A673 (cell line): ENCODE results near the gene MVB12B. TPM values are rescaled to one million over a fixed set of nuclear protein-coding genes. Genes with fewer than 3 reads are reported as not detected.

Experiments
- BruUV-seq: library from RNA; stranded (reverse); fragments of 400-500 nt; replicated peaks from 2 replicates; lab custom pipeline; 2021; lab: Mats Ljungman, UMichigan
- CTCF ChIA-PET: fragments of 300-600 bp; sonication (Branson Sonifier 250); formaldehyde crosslinking; loops from one replicate; lab custom pipeline; 2022; ENCODE audit warnings: antibody characterized with exemption; lab: Charles Lee
- POLR2A ChIA-PET: fragments of 300-600 bp; sonication (Branson Sonifier 250); formaldehyde crosslinking; loops from one replicate; lab custom pipeline; 2022; ENCODE audit warnings: antibody characterized with exemption; ENCODE audit not compliant: low non-redundant PET; lab: Charles Lee
- DNase-seq: peaks from one replicate; pipeline ENCODE4 v3.0.0-alpha.2; 2015; ENCODE audit warnings: low spot score
- H3K27ac ChIP-seq: fragments of 200-600 bp; sonication (generic); 2 replicates; pipeline ENCODE4 v1.5.1; 2016; ENCODE audit warnings: mixed run types, low read depth, mild to moderate bottlenecking, mixed read lengths, antibody characterized with exemption, low read length; ENCODE audit not compliant: poor library complexity, severe bottlenecking
- H3K27me3 ChIP-seq: fragments of 200-600 bp; sonication (generic); replicated peaks from 2 replicates; pipeline ENCODE4 v1.6.1; 2017; ENCODE audit warnings: mixed run types, low read depth, mild to moderate bottlenecking, mixed read lengths, antibody characterized with exemption, low read length; ENCODE audit not compliant: insufficient read depth, poor library complexity
- H3K36me3 ChIP-seq: fragments of 200-600 bp; sonication (generic); 2 replicates; pipeline ENCODE4 v1.6.1; 2016; ENCODE audit warnings: mixed run types, mild to moderate bottlenecking, mixed read lengths, antibody characterized with exemption, low read length; ENCODE audit not compliant: insufficient read depth, poor library complexity, severe bottlenecking
- H3K4me1 ChIP-seq: fragments of 200-600 bp; sonication (generic); 2 replicates; pipeline ENCODE4 v1.6.1; 2017; ENCODE audit warnings: mixed run types, mild to moderate bottlenecking, mixed read lengths, antibody characterized with exemption, low read length; ENCODE audit not compliant: insufficient read depth, poor library complexity, severe bottlenecking
- H3K4me3 ChIP-seq: fragments of 200-600 bp; sonication (generic); 2 replicates; pipeline ENCODE4 v1.5.1; 2016; ENCODE audit warnings: low read depth, mixed run types, mild to moderate bottlenecking, mixed read lengths, low read length; ENCODE audit not compliant: poor library complexity, severe bottlenecking
- H3K9me3 ChIP-seq: fragments of 200-600 bp; sonication (generic); 2 replicates; pipeline ENCODE4 v1.6.1; 2016; ENCODE audit warnings: mixed run types, low read depth, mild to moderate bottlenecking, mixed read lengths, antibody characterized with exemption, low read length; ENCODE audit not compliant: poor library complexity, severe bottlenecking
- EZH2 ChIP-seq: fragments of 200-600 bp; sonication (generic); IDR thresholded peaks from 2 replicates; pipeline ENCODE4 v1.6.1; 2017; ENCODE audit warnings: borderline replicate concordance, low read depth, mild to moderate bottlenecking, mixed read lengths, antibody characterized with exemption, low read length; ENCODE audit not compliant: poor library complexity, severe bottlenecking
- intact Hi-C: fragments of 100-400 bp; cut with micrococcal nuclease; formaldehyde crosslinking; loops from one replicate; pipeline ENCODE4 v1.10.0; 2022; ENCODE audit not compliant: unreplicated experiment
- total RNA-seq: library from RNA; stranded (reverse); gene quantifications from 2 replicates; pipeline ENCODE4 v1.2.3, GENCODE V29; 2021
- TF ChIP-seq, protein P1 (sequence below): fragments of 300-800, 200-600 bp; sonication (generic); conservative IDR thresholded peaks from 2 replicates; pipeline ENCODE4 v1.5.1; 2017; ENCODE audit warnings: low read depth, mild to moderate bottlenecking, antibody characterized with exemption, low read length, moderate library complexity, mixed read lengths

MVB12B gene
- total RNA-seq, 1 experiment from 2014 or later = 12.3 TPM

DNA sequence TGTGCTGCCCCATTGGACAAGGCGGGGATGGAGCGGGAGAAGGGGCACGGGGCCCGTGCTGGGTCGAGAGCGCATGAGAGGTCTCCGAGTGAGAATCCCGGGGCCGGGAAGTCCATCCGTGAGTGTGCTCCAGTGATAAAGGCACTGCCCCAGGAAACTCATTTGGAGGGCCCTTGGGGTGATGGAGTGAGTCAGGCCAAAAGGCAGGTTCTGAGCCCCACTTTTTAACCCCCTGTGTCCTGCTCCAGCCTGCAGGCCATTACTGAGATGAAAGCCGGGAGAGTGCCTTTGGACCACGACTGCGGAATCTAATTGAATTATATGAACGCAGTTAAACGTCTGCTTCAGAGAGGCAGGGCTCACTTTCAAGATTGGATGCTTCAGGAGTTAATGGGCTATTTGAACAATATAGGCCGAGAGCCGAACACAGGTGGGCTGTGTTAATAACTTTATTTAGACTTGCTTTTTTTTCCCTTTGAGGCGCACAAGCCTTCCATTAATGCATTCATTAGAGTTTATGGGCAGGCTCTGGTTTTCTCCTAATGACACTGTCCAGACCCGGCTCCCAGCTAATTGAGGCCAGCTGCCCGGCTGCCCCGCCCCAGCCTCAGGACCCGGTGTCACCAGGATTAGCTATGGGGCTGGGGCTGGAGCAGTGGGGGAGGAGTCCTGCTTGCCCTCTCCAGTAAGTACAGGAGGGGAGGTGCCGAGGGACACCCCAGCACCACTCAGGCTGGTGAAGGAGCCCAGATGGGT, 208.0 kb downstream of the MVB12B start:
- BruUV-seq = no TSS peak
- no peaks in the 10 kb centered on the region for H3K27me3 ChIP-seq
- CTCF ChIA-PET = no interaction called here

DNA sequence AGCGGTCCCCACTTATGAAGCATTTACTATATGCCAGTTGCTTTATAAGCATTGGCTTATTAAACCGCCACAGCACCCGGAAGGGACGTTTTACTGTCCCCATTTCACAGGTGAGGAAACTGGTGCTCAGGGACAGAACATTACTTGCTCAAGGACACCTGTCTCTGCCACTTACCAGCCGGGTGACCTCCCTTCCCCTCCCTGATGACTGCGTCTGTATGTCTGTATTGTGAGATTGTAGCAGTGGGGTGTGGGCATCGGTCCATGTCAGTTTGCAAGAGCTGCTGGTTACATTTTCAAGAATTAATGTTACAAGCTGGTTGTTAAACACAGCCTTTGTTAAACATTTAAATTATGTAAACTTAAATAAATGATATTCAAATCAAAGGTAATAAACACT, 209.5 kb downstream of the MVB12B start:
- TF ChIP-seq, protein P1, sequence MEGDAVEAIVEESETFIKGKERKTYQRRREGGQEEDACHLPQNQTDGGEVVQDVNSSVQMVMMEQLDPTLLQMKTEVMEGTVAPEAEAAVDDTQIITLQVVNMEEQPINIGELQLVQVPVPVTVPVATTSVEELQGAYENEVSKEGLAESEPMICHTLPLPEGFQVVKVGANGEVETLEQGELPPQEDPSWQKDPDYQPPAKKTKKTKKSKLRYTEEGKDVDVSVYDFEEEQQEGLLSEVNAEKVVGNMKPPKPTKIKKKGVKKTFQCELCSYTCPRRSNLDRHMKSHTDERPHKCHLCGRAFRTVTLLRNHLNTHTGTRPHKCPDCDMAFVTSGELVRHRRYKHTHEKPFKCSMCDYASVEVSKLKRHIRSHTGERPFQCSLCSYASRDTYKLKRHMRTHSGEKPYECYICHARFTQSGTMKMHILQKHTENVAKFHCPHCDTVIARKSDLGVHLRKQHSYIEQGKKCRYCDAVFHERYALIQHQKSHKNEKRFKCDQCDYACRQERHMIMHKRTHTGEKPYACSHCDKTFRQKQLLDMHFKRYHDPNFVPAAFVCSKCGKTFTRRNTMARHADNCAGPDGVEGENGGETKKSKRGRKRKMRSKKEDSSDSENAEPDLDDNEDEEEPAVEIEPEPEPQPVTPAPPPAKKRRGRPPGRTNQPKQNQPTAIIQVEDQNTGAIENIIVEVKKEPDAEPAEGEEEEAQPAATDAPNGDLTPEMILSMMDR = no peak
- no peak for TF ChIP-seq EZH2
- intact Hi-C loops = no loop called here
- CTCF ChIA-PET = no interaction called here
- Histone ChIP-seq H3K36me3 (no peaks in the 10 kb centered on the region), H3K4me3 (no peak overlapping the region), H3K27ac (no peak overlapping the region), H3K9me3 (no peaks in the 10 kb centered on the region), H3K27me3 (no peaks in the 10 kb centered on the region), H3K4me1 (no peaks in the 10 kb centered on the region)
- no peak for DNase-seq
- POLR2A ChIA-PET = no interaction called here
- BruUV-seq = no TSS peak

More for the DNA sequence above, 208.0 kb downstream of the MVB12B start:
- DNase-seq = no peak
- intact Hi-C loops = no loop called here
- POLR2A ChIA-PET = no interaction called here
- no peak overlapping the region for H3K27ac ChIP-seq
- H3K9me3 ChIP-seq = no peaks in the 10 kb centered on the region
- H3K4me1 ChIP-seq = no peaks in the 10 kb centered on the region
- no peaks in the 10 kb centered on the region for H3K36me3 ChIP-seq
- H3K4me3 ChIP-seq = no peak overlapping the region
- TF ChIP-seq, protein P1 = no peak

DNA sequence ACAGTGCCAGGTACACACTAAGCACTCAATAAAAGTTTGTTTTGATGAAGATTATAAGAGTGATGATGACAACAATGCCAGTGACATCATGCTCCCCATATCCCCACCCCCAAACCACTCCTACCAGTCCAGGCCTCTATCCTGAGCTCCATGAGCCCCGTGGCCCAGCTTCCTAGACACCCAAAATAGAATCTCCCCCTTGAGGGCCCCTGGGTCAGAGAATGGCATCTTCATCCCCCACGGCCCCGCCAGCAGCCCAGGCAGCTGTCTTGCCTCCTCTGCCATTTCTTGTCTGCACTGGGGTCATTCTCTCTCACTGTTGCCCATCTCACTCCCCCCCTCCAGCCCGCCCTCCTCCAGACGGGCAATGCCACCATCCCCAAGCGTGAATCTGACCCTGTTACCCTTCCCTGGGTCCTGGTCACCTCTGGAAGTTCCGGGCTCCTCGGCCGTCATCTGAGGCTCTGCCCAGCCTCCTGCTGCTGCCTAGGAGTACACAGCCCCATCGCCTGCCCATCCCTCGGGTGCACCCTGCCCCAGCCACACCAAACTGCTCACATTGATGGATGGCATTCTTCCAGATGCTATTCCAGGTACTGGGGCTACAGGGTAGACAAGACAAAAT, 210.3 kb downstream of the MVB12B start:
- no peak overlapping the region for H3K27ac ChIP-seq
- intact Hi-C loops = no loop called here
- TF ChIP-seq EZH2 = no peak
- TF ChIP-seq, protein P1 = no peak
- ChIA-PET POLR2A (no interaction called here), CTCF (no interaction called here)
- DNase-seq = no peak
- no peak overlapping the region for H3K4me3 ChIP-seq
- no peaks in the 10 kb centered on the region for H3K9me3 ChIP-seq
- H3K4me1 ChIP-seq = no peaks in the 10 kb centered on the region
- no peaks in the 10 kb centered on the region for H3K27me3 ChIP-seq
- no peaks in the 10 kb centered on the region for H3K36me3 ChIP-seq
- BruUV-seq = no TSS peak
